HUES64 (cell line): ENCODE measurements around the gene FAM237B.

ENCODE experiments used
- H3K27ac ChIP-seq: 2 replicates; pipeline ENCODE4 v1.7.0; 2013; ENCODE audit warnings: low read depth, low read length, inconsistent platforms
- H3K27me3 ChIP-seq: 2 replicates; pipeline ENCODE4 v1.6.1; 2013; ENCODE audit warnings: mild to moderate bottlenecking, low read length; ENCODE audit not compliant: insufficient read depth
- H3K36me3 ChIP-seq: 2 replicates; pipeline ENCODE4 v1.6.1; 2013; ENCODE audit warnings: mild to moderate bottlenecking, low read length; ENCODE audit not compliant: insufficient read depth
- H3K4me1 ChIP-seq: 2 replicates; pipeline ENCODE4 v1.6.1; 2013; ENCODE audit warnings: mild to moderate bottlenecking, low read length, moderate library complexity; ENCODE audit not compliant: insufficient read depth
- H3K4me3 ChIP-seq: 2 replicates; pipeline ENCODE4 v1.5.1; 2013; ENCODE audit warnings: mild to moderate bottlenecking, low read length, moderate library complexity
- H3K9ac ChIP-seq: 2 replicates; pipeline ENCODE4 v1.6.1; 2013; ENCODE audit warnings: mild to moderate bottlenecking, low read depth, low read length
- H3K9me3 ChIP-seq: 2 replicates; pipeline ENCODE4 v1.6.1; 2013; ENCODE audit warnings: low read depth, low read length; ENCODE audit not compliant: insufficient read depth
- WGBS: fragments of 150-250, 120-280 bp; methylation state at CpG from one replicate; pipeline ENCODE4 v1.1.7; 2013; ENCODE audit warnings: missing lambda C conversion rate; 5-methylcytosine and 5-hydroxymethylcytosine counted together

Gene FAM237B

DNA sequence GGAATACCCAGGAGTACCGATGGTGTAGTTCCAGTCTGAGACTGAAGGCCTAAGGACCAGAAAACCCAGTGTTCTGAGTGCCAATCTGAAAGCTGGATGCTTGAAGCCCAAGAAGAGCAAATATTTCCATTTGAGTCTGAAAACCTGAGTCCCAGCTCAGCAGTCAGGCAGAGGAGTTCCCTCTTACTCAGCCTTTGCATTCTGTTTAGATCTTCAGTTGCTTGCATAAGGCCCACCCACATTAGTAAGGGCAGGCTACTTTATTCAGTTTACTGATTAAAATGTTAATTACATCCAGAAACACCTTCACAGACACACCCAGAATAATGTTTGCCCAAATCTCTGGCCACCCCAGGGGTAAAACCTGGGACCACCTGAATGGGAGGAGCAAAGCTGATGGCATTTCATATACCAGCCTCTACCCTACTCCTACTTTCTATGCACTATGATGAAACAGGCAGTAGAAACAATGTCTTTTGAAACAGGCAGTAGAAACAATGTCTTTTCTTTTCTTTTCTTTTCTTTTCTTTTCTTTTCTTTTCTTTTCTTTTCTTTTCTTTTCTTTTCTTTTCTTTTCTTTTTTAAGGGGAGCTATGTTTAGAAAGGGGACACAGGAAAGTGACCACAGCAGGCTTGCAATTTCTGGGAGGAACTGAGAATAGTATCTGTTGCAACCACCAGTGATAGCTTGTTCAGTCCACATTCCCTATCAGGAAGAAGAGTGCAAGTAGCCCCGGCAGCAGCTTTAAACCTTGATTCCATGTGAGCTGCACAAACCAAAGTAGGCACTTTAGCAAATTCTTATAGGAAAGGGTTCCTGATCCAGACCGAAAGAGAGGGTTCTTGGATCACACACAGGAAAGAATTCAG, 30.6 kb downstream of the FAM237B start:
- Histone ChIP-seq H3K27ac (no peak overlapping the region), H3K9me3 (peaks cover 17% of the 10 kb centered on the region), H3K4me1 (no peaks in the 10 kb centered on the region), H3K9ac (no peak overlapping the region), H3K4me3 (no peak overlapping the region), H3K27me3 (no peaks in the 10 kb centered on the region), H3K36me3 (no peaks in the 10 kb centered on the region; the same call in 1 of the 2 replicates)
- WGBS, result 94% methylated on average over 3 of the region's 3 CpGs

DNA sequence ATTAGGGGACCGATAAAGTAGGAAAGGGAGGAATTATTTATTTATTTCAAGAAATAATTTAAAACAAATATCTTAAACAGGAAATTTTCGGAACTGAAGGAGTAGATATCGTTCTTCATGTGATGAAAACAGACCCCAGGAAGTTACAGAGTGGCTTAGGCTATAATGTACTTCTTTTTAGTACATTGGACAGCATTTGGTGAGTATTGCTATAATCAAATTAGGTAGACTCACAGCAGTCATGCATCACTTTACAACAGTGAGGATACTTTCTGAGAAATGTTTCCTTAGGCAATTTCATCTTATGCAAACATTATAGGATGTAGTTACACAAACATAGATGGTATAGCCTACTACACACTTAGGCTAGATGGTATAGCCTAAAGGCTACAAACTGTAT, 33.0 kb downstream of the FAM237B start:
- H3K27me3 ChIP-seq, result no peaks in the 10 kb centered on the region
- H3K4me3 ChIP-seq, result no peak overlapping the region
- no peak overlapping the region for H3K27ac ChIP-seq
- no peak overlapping the region for H3K9ac ChIP-seq
- peaks cover 9% of the 10 kb centered on the region for H3K9me3 ChIP-seq
- no peaks in the 10 kb centered on the region for H3K4me1 ChIP-seq
- 93% methylated on average over 2 of the region's 3 CpGs for WGBS
- H3K36me3 ChIP-seq, result no peaks in the 10 kb centered on the region

DNA sequence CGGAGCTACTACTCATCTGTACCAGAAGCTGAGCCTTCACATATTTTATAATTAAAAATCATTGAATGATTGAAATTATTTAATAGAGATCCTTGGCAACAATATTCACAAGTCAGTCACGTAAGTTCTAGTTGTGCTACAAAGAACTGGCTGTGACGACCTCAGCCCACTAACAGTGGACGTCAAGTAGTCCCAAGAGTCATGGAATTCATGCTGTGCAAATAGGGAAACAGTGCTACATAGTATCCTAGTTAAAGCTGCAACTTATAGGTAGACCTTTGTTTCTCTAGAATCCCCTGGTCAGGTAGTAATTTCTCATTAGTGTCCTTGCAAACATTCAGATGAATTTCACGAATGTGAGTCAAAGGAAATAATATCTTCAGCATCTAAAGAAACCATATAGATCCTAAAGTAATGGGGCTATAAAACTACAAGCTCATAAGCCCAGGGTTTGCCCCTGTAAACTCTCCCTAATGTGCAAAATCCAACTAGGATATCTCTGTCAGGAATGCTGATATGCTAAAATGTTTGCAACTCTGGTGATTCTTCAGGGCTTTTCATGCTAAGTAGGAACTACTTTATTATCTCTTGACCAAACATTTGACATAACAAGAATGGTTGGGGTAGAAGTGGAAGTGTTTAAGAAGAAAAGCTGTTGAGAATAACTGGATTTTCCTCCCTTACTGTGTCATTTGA, 44.9 kb downstream of the FAM237B start:
- Histone ChIP-seq H3K9ac (no peak overlapping the region), H3K4me1 (no peaks in the 10 kb centered on the region), H3K27me3 (no peaks in the 10 kb centered on the region), H3K36me3 (no peaks in the 10 kb centered on the region), H3K9me3 (no peaks in the 10 kb centered on the region), H3K4me3 (no peak overlapping the region), H3K27ac (no peak overlapping the region)
- WGBS, result 93% methylated on average over 3 of the region's 5 CpGs

DNA sequence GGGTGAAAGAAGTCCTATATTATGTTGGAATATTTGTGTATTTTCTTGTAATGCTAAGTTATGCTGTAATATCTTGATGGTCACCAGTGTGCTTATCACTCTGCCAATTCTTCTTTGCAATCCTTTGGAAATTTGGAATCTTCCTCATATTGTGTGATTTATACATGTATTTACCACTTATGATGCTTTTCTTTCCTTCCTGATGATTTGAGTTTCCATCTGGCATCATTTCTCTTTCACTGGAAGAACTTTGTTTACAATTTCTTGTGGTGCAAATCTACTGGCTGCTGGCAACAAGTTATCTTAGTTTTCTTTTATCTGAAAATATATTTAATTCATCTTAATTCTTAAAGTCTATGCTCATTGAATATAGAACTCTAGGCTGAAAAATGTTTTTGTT, 46.9 kb downstream of the FAM237B start:
- Histone ChIP-seq H3K27me3 (no peaks in the 10 kb centered on the region), H3K9me3 (no peaks in the 10 kb centered on the region), H3K9ac (no peak overlapping the region), H3K27ac (no peak overlapping the region), H3K4me1 (no peaks in the 10 kb centered on the region), H3K4me3 (no peak overlapping the region), H3K36me3 (no peaks in the 10 kb centered on the region)

DNA sequence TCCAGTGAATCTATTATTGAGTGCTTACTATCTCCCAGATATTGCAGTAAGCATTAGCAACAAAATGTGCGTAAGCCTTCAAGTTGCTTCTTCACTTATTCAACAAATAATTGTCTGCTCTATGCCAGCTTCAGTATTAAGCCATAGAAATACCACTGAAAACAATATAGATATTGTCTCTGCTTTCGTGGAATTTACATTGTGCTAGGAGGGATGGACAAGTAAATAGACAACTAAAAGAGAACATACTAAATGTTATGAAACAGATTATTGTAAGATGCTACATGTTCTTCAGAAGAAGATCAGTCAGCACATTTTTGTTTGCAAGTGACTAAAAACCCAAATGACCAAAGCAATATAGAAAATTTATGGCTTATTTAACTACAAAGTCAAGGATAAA, 48.9 kb downstream of the FAM237B start:
- H3K9me3 ChIP-seq, result no peaks in the 10 kb centered on the region
- H3K27ac ChIP-seq, result no peak overlapping the region
- no peaks in the 10 kb centered on the region for H3K36me3 ChIP-seq
- WGBS, result 97% methylated on average over 1 of the region's 2 CpGs
- no peak overlapping the region for H3K9ac ChIP-seq
- H3K4me1 ChIP-seq, result no peaks in the 10 kb centered on the region
- H3K4me3 ChIP-seq, result no peak overlapping the region
- H3K27me3 ChIP-seq, result no peaks in the 10 kb centered on the region

DNA sequence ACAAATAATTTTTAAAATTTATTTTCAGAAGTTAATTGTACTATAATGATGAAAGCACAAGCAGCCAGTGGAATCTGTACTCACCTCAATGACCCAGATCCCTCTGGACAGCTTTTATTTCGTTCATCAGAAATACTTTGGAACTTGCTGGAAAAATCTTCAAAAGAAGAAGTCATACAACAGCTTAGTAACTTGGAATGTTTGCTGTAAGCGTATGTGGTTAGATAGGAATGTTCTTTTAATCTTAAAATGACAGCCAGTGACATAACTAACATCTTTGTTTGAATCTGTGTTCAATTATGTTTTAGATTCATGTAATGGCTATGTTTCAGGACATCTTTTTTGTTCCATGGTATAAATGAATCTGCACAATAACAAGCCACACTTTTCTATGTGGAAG, 49.4 kb downstream of the FAM237B start:
- Histone ChIP-seq H3K27me3 (no peaks in the 10 kb centered on the region), H3K36me3 (no peaks in the 10 kb centered on the region), H3K27ac (no peak overlapping the region), H3K9me3 (no peaks in the 10 kb centered on the region), H3K4me3 (no peak overlapping the region), H3K4me1 (no peaks in the 10 kb centered on the region), H3K9ac (no peak overlapping the region)
- WGBS, result 87% methylated on average over 2 of the region's 2 CpGs

DNA sequence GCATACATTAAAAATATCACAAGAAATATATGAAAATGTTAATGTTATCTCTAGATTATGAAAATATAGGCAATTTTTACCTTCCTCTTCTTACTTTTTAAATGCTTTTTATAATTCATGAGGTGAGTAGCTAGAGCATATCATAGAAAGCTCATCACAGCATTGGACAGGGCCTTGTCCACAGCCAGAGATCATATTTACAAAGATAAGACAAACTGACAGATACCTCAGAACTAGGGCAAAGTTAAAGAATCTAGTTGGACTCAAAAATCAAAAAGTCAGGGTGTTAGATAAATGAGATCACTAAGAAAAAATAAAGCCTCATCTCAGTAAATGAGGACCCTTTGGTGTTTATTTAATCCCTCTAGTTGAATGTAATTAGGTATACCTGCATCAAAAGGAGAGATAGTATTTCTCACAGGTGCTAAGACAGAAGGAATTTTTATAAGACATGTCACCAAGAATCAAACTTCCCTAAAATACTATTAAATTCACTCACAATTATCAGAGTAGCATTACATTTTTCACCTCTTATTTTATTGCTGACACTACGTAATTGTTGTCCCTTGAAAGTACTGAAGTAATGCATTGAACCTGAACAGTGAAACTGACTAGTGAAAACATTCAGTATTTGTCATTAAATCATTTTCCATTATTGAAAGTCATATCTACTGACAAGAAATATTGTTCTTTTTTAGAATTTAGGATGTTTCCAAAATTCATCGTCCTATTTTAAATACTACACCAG, 50.5 kb downstream of the FAM237B start:
- WGBS, result 91% methylated on average over 2 of the region's 2 CpGs
- H3K4me3 ChIP-seq, result no peak overlapping the region
- no peak overlapping the region for H3K27ac ChIP-seq

DNA sequence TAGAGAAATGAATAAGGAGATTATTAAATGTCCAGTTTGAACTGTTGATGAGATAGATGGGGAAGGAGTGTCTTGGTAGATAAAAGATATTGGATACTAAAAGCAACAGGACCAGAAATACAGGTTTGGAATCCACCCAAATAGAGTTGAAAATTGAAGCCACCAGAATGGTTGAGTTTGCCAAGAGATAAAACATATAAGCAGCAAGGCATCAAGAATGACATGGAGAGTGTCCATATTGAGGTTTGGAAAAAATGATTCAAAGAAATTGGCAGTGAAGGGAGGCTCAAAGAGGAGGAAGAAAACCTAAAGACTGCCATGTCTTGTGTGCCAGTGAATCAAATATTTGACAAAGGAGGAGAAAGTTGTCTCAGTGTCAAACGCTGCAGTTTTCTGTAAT, 51.9 kb downstream of the FAM237B start:
- no peak overlapping the region for H3K9ac ChIP-seq
- H3K27me3 ChIP-seq, result no peaks in the 10 kb centered on the region
- H3K4me3 ChIP-seq, result no peak overlapping the region
- 90% methylated on average over 1 of the region's 1 CpG for WGBS
- no peak overlapping the region for H3K27ac ChIP-seq
- H3K9me3 ChIP-seq, result no peaks in the 10 kb centered on the region
- no peaks in the 10 kb centered on the region for H3K36me3 ChIP-seq
- H3K4me1 ChIP-seq, result no peaks in the 10 kb centered on the region

More for the DNA sequence above, 50.5 kb downstream of the FAM237B start:
- H3K36me3 ChIP-seq, result no peaks in the 10 kb centered on the region
- no peaks in the 10 kb centered on the region for H3K9me3 ChIP-seq
- H3K4me1 ChIP-seq, result no peaks in the 10 kb centered on the region
- no peak overlapping the region for H3K9ac ChIP-seq
- no peaks in the 10 kb centered on the region for H3K27me3 ChIP-seq

DNA sequence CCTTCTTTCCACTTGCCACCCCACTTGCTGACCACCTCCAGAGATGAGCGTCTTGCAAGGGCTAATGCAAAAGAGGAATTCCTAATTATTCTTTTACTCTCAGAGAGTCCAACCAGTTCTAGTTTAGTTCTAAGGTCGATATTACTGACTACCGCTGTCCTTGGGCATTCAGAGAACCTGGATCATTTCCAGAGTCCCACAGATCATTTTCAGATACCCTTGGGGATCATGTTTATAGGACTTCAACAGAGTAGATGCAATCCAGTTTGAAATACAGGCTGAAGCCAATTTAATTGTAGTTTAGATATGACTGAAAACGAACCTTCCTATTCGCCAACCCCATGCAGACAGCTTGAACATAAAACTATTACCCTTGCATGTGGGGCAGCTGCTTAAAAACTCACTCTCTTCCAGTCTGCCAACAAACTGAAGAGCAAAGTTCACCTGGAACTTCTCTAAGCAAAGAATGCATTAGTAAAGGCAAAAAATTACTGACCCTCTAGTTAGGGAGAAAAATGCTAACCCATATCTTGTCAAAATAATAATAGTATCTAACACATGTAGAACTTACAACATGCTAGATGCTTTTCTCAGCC, 53.7 kb downstream of the FAM237B start:
- H3K4me1 ChIP-seq, result no peaks in the 10 kb centered on the region
- no peak overlapping the region for H3K4me3 ChIP-seq
- no peaks in the 10 kb centered on the region for H3K9me3 ChIP-seq
- no peak overlapping the region for H3K27ac ChIP-seq
- H3K27me3 ChIP-seq, result no peaks in the 10 kb centered on the region
- H3K36me3 ChIP-seq, result no peaks in the 10 kb centered on the region
- 88% methylated on average over 5 of the region's 5 CpGs for WGBS
- no peak overlapping the region for H3K9ac ChIP-seq

DNA sequence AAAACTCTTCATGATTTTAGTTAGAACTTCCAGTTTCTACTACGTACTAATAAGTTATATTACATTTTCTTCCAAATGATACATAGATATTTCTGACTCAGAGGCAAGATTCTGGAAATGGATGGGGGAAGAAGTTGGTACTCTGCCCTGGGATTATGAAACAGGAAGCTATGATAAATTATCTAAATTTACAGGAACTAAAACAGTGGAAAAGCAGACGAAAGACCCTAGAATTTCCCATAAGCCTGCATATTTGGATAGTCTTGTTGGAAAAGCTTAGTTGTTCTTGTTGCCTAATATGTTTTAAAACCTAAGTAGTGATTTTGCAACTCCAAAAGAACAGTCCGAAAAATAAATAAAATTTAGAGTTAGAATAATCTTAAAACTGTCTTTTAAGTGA, 54.3 kb downstream of the FAM237B start:
- Histone ChIP-seq H3K27ac (no peak overlapping the region), H3K9me3 (no peaks in the 10 kb centered on the region)
- WGBS, result 100% methylated on average over 1 of the region's 3 CpGs

More for the DNA sequence above, 54.3 kb downstream of the FAM237B start:
- H3K4me1 ChIP-seq, result no peaks in the 10 kb centered on the region
- H3K27me3 ChIP-seq, result no peaks in the 10 kb centered on the region
- no peaks in the 10 kb centered on the region for H3K36me3 ChIP-seq
- H3K9ac ChIP-seq, result no peak overlapping the region
- no peak overlapping the region for H3K4me3 ChIP-seq
